Stimulated activated CD8-positive, alpha-beta memory T cell treated with anti-CD3 and anti-CD28 coated beads, Interleukin-15, amount 100 ng/mL, for 48 hours (primary cell): ENCODE data around the gene FOXO1.
A peak's percentile ranks its signal among the peaks of the same experiment; 100 is the strongest.

Experiments used
- DNase-seq, 2 donors: peaks; one replicate each; pipeline ENCODE4 v3.0.0-alpha.2; 2020; ENCODE audit warnings: low read depth in 2 of 2

The FOXO1 gene

DNA sequence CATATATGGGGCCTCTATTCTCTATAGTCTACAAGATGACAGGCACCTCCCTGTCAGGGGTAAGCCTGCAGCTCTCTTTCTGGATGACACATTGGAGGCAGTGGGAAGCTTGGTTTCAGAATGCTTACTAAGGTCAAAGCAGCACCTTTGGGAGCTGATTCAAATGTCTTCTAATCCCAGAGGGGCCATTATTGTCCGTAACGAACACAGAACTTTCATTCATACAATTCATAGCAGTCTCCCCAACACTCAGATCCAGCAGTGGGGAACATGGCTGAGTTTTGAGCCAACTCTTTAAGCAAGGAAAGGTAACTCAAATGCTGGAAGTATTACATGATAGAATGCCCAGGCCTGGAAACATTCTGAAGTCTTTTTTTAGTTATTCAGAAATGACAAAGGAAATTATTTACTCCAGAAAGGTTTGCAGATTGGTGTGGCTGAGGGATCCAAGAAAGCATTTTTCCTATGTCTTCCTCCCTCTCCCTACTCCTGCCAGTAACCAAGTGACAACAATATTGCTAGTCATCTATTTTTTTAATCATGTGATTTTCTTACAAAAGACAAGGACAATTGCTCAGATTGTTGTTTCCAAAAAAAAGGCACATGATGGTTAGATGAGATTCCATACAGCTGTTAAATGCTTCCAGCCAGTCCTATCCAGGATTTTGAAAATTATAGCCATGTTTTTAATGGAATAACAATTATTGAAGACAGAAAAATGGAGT, 118.7 kb downstream of the FOXO1 start:
- no peak for DNase-seq

GRCh38 chr13:40546047-40546446, 120.4 kb downstream of the FOXO1 start:
- DNase-seq: no peak

- DNase-seq: no peak
Observed at GRCh38 chr13:40540328-40541044, 126.0 kb downstream of the FOXO1 start.

GRCh38 chr13:40539576-40540327, 126.7 kb downstream of the FOXO1 start:
- DNase-seq: no peak

- no peak for DNase-seq
Observed at GRCh38 chr13:40537146-40537895, 129.1 kb downstream of the FOXO1 start.

DNA sequence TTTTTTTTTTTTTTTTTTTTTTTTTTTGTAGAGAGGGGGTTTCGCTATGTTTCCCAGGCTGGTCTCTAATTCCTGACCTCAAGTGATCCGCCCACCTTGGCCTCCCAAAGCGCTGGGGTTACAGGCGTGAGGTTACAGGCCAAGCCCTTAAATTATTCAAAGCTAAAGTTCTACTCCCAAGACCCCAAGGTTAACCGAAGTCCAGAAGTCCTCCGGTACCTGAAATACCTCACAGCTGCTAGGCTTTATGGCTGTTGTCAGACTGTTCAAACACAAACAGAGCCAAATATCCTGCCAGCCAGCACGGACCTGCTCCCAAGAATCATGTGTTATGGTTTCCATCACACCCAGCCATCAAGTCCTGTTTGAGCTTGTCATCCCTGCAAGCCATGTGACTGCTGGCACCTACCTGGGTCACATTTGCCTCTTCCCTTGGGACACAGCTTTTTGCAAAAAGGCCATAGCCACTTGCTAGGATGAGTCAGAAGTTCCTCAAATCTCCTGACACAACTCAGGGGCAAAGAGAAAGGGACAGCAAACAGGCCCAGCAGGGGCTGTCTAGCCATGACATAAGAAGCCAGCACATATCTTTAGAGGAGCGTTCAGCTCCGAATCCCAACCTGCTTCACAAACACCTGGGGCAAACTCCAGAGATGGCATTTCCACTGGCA, 129.9 kb downstream of the FOXO1 start:
- no peak for DNase-seq

DNA sequence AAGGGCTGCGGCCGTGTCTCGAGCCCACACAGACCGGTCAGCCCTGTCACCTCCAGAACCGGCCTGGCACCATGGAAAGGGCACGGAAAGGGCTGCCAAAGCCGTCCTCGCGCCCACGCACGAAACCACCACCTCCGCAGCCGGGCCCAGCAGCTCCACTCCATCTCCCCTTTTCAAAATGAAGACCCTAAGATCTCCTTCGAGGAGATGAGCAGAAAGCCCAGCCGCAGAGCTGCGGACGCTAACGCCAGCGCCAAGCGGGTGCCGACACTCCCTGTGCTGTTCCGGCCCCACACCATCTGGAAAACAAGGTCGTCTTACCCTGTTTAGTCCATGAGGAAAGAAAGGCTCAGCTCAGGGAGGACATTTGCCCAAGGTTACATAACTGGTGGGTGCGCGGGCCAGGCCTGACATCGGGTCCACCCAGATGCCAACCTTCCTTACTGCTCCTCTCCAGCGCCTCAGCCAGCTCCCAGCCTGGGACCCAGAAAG, 131.1 kb downstream of the FOXO1 start:
- no peak for DNase-seq

GRCh38 chr13:40534456-40534855, 132.0 kb downstream of the FOXO1 start:
- no peak for DNase-seq

DNA sequence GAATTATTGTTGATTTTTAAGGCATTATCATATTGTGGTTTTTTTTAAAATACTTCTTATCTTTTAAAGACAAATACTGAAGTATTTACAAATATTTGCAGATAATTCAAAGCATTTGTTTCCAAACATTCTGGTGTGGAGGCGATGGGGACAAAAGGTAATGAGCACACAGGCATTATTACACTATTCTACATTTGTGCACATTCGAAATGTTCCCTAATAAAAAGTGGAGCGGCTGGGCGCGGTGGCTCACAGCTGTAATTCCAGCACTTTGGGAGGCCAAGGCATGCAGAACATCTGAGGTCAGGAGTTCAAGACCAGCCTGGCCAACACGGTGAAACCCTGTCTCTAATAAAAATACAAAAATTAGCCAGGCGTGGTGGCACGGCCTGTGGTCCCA, 133.4 kb downstream of the FOXO1 start:
- no peak for DNase-seq

DNA sequence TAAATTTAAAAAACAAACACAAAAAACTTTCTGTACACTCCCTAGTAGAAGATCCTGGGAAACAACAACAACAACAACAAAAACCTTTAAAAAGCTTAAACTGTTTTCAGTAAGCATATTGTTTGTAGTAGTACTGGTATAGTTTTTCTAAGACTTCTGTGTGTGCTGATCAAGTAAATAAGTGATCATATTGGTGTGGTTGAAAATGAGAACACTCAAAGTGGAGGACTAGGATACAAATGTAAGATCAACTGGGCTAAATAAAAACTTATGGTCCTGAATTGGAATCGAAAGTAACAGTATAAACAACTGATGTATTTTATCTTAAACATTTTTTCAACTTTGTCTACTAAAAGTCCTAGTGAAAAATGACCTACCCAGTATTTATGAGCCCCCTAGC, 135.5 kb downstream of the FOXO1 start:
- no peak for DNase-seq

DNA sequence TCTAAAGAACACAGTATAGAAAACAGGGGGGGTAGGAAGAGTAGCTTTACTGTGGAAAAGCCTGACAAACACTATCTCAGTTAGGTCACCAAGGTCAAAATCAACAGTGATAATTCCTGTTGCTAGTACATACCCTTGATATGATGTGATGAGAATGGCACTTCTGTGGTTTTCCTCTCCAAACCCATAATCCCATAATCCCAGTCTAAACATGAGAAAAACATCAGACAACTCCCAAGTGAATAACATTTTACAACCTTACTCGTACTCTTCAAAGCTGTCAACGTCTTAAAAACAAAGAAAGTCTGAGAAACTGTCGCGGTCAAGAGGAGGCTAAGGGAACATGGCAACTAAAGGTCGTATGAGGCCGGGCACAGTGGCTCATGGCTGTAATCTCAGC, 137.6 kb downstream of the FOXO1 start:
- DNase-seq: no peak

GRCh38 chr13:40527914-40528313, 138.5 kb downstream of the FOXO1 start:
- no peak for DNase-seq

- no peak for DNase-seq
Observed at GRCh38 chr13:40522282-40522681, 144.2 kb downstream of the FOXO1 start.

DNA sequence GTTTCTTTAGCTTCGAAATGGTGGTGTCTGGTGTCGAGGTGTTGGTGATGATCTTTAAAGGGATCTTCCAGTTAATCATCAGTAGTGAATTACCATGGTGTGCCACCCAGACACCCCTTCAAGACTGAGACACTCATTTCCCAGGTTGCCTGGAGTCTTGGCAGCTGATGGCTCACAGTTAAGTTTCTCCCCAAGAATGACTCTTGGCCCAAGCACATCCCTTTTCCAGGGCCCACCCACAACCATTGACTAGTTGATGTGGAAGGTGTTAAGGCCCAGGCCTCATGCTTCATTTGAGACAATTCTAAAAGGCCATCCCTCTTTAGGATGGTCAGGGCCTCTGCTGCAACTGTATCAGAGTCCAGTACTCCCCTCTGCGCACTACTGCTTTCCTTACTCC, 145.5 kb downstream of the FOXO1 start:
- no peak for DNase-seq

- no peak for DNase-seq
Observed at GRCh38 chr13:40519637-40520036, 146.8 kb downstream of the FOXO1 start.

DNA sequence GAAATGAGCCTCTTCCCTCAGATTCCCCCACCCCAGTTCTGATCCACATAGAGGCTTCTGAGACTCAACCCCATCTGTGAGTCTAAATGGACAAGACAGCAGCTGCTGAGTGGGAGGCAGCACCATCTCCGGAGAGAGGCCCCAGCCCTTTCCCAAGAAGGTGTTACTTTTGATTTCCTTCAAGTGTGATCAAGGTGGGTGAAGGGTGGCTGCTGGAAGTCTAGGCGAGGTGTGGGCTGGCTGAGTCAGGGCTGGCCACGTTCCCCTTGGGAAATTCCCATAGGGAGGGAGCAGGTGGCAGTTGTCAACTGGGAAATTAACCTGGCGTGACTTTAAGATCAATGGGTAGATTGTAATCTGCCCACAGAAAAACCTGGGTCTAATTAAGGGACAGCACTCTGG, 148.0 kb downstream of the FOXO1 start:
- peak; percentile 67 to 69 for DNase-seq

- DNase-seq: peak in 1 of 2 donors; percentile 24
Observed at GRCh38 chr13:40517486-40518480, 148.7 kb downstream of the FOXO1 start.

DNA sequence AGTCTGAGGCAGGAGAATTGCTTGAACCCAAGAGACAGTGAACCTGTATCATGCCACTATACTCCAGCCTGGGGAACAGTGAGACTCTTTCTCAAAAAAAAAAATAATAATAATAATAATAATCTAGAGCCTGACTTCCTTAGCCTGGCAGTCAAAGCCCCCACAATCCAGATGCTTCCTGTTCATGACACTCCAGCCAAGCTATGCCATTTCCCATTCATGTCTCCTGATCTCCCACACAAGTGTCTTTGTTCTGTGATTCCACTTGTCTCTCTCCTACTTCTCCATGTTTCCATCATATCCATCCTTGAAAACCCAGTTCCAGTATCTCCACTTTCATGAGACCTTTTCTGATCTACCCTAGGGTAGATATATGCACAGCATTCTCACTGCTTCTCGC, 150.7 kb downstream of the FOXO1 start:
- no peak for DNase-seq

DNA sequence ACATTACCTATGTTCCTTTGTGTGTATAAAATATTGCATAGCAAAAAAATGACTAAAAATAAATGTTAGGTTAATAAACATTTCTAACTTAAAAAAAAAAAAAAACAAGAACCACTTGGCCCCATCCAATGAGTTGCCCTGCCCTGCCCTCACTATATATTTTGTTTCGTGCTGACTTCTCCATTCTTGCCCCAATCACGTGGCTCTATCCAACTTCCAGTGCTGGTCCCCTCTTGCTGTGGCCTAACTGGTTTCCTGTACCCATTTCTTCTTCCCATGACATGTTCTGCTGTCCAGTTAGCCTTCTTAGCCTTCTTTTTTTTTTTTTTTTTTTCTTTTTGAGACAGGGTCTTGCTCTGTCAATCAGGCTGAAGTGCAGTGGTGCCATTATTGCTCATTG, 151.6 kb downstream of the FOXO1 start:
- DNase-seq: no peak

DNA sequence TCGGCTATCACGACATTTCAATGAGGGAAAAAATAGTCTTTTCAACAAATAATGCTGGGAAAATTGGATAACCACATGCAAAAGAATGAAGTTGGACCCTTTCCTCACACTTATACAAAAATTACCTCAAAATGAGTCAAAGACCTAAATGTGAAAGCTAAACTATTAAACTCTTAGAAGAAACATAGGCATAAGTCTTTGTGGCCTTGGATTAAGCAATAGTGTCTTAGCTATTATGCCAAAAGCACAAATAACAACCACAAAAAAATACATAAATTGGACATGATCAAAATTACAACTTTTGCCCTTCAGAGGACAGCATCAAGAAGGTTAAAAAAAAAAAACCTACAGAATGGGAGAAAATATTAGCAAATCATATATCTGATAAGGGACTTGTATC, 156.6 kb downstream of the FOXO1 start:
- no peak for DNase-seq
